ENCODE data around the gene CD180.
"Not testable (repeated sequence)": the region's sequence is repeated elsewhere in the genome, so short reads cannot be mapped to it uniquely, and the experiment has no call there.

CD180 gene

GRCh38 chr5:67187006-67187715, 9.4 kb downstream of the CD180 start:
- no peak for DNase-seq

- DNase-seq: no peak
These were observed 12.7 kb downstream of the CD180 start for GRCh38 chr5:67183859-67184258.

GRCh38 chr5:67182301-67182790, 14.3 kb downstream of the CD180 start:
- DNase-seq: no peak

GRCh38 chr5:67181648-67182221, 14.9 kb downstream of the CD180 start:
- DNase-seq: no peak

- no peak for DNase-seq
These were observed 16.8 kb downstream of the CD180 start for GRCh38 chr5:67179697-67180361.

- DNase-seq: no peak
These were observed 17.6 kb downstream of the CD180 start for GRCh38 chr5:67178966-67179365.

- no peak for DNase-seq
These were observed 18.5 kb downstream of the CD180 start for GRCh38 chr5:67178085-67178484.

- DNase-seq: no peak
These were observed 19.7 kb downstream of the CD180 start for GRCh38 chr5:67176936-67177335.

GRCh38 chr5:67173959-67174358, 22.6 kb downstream of the CD180 start:
- DNase-seq: no peak

- not testable (repeated sequence) for DNase-seq
These were observed 23.2 kb downstream of the CD180 start for GRCh38 chr5:67173351-67173750.

- no peak for DNase-seq
These were observed 25.8 kb downstream of the CD180 start for GRCh38 chr5:67170767-67171166.

- no peak for DNase-seq
These were observed 28.5 kb downstream of the CD180 start for GRCh38 chr5:67168069-67168468.

- no peak for DNase-seq
These were observed 29.9 kb downstream of the CD180 start for GRCh38 chr5:67166460-67167285.

GRCh38 chr5:67165526-67166459, 30.8 kb downstream of the CD180 start:
- DNase-seq: no peak

GRCh38 chr5:67164856-67165525, 31.6 kb downstream of the CD180 start:
- DNase-seq: no peak

- DNase-seq: no peak
These were observed 32.6 kb downstream of the CD180 start for GRCh38 chr5:67163863-67164595.

- DNase-seq: no peak
These were observed 33.3 kb downstream of the CD180 start for GRCh38 chr5:67163231-67163756.

GRCh38 chr5:67161767-67162166, 34.8 kb downstream of the CD180 start:
- DNase-seq: no peak

GRCh38 chr5:67160985-67161384, 35.6 kb downstream of the CD180 start:
- no peak for DNase-seq

- no peak for DNase-seq
These were observed 36.3 kb downstream of the CD180 start for GRCh38 chr5:67160272-67160671.
